GM18499 (cell line): ENCODE data around the gene MRPS18B.
"Not testable (repeated sequence)": the region's sequence is repeated elsewhere in the genome, so short reads cannot be mapped to it uniquely, and the experiment has no call there.

Source experiments
- ATAC-seq: cut with Tn5 transposase; IDR thresholded peaks from one replicate; pipeline ENCODE4 v1.9.1; 2021; ENCODE audit warnings: moderate number of reproducible peaks; ENCODE audit not compliant: insufficient read depth, unreplicated experiment

MRPS18B gene

DNA sequence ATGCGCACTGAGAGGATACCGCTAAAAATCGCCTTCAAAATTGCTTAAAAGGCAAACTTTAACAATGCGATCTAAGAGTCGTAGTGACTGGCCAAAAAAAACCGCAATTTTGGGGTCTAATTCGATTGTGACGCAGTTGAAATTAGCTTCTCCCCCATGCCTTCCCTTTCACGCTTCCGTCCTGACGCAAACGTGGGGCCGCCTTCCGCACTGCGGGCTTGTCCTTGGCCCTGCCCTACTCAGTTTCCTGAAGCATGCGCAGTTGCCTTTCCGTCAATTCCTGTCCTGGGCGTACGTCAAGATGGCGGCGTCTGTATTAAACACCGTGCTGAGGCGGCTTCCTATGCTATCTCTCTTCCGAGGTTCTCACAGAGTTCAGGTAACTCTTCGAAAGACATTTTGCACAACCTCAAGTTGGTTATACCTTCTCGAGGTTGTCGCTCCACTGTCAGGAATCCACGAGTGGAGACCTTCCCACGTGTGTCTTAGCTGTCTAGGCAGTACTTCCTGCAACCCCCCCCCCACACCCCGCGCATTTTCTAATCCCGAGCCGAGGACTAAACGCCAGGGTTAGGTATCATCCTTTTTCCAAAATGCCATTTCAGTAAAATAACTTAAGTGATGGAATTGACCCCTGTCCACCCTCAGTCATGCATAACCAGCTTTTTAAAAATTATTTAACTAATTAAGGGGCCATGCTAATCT is at the start of gene MRPS18B:
Gene MRPS18B (plus strand): TSS at position 276 of the 705 bp plus-strand sequence. CDS start 26 bp downstream, at position 302.
- ATAC-seq = peak; percentile 37

DNA sequence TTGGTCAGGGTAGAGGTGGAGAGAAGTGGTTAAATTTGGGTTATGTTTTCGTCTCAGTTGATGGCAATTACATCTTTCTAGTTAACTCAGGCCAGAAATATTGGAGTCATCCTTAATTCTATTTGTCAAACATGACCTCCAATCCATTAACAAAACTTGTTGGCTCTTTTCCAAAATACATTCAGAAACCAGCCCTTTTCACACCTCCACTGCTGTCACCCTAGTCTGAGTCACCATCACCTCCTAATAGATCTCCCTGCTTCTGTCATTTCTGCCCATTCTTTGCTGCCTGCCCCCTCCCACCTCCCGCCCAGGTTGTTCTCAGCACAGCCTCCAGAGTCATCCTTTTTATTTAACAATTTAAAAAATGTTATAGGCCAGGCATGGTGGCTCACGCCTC is 49.4 kb upstream of the MRPS18B start:
- no peak for ATAC-seq

DNA sequence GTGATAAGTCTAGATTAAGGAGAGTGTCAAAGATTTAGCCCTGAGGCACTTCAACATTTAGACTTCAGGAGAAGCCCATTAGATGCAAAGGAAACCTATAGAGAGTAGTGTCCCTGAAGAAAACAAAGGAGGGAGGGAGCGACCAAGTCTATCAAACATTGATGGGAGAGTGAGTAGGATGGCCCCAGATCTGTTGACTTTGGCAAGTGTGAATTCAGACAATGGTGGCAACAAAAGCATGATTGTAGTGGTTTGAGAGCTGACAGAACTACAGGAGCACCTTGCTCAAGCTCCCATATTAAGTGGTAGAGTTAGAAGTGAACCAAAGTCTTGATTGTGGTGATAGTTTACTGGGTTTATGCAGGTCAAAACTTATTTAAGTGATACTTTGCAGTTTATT is 47.4 kb upstream of the MRPS18B start:
- no peak for ATAC-seq

GRCh38 chr6:30570740-30571074 is 46.9 kb upstream of the MRPS18B start:
- ATAC-seq = peak; percentile 26

- ATAC-seq = peak; percentile 51
Measured at GRCh38 chr6:30571075-30571761, 46.4 kb upstream of the MRPS18B start, which contains the start of gene ABCF1. Gene ABCF1, plus strand, starts transcription at chr6:30571442. Its CDS starts 46 bp downstream, at chr6:30571488.

- ATAC-seq = no peak
Measured at GRCh38 chr6:30571762-30572082, 45.9 kb upstream of the MRPS18B start.

DNA sequence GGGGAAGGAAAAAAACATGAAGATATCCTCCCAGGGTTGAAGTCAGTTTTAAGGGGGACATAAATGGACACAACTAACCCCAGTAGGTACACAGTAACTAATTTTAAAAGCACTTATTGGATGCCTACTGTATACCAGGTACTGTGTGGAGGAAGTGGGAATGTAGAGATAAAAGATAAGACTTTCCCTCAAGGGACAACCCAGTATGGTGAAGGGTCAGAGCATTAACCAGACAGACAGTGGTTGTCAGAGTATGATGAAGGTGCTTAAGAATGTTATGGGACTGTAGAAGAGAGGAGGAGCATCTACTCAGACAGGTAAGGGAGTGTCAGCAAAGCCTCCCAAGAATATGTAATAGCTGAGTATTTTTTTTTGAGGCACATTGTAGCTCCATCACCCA is 45.5 kb upstream of the MRPS18B start:
- ATAC-seq = no peak

DNA sequence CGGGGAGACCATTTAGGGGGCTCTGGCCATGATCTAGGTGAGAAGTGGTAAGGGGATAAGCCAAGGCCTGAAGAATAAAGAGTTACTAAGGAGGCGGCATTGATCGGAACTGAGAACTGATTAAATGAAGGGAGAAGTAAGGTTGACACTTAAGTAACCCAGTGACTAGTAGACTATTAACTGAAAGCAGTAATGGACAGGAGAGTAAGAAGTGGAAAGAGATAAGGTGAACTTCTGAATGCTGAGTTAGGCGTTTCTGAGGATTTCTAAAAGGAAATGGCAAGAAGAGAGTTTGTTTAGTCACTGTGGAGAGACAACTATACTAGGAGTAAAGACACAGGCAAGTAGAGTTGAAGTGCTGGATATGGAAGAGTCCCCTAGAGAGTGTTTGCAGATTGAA is 44.5 kb upstream of the MRPS18B start:
- ATAC-seq = no peak

- no peak for ATAC-seq
Measured at GRCh38 chr6:30578051-30578450, 39.6 kb upstream of the MRPS18B start.

DNA sequence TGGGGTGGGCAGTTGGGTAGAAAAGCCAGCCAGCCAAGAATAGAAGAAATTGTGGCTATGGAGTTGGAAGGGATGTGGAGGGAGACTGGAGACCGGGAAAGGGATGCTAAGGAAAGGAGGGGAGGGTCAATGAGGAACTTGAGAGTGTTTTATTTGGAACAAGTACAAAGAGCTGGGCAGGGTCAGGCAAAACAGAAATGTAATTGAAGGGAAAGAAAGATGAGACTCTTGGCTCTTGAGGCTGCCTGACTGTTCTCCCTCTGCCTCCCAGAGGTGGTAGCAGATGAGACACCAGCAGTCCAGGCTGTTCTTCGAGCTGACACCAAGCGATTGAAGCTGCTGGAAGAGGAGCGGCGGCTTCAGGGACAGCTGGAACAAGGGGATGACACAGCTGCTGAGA is 33.7 kb upstream of the MRPS18B start:
- no peak for ATAC-seq

DNA sequence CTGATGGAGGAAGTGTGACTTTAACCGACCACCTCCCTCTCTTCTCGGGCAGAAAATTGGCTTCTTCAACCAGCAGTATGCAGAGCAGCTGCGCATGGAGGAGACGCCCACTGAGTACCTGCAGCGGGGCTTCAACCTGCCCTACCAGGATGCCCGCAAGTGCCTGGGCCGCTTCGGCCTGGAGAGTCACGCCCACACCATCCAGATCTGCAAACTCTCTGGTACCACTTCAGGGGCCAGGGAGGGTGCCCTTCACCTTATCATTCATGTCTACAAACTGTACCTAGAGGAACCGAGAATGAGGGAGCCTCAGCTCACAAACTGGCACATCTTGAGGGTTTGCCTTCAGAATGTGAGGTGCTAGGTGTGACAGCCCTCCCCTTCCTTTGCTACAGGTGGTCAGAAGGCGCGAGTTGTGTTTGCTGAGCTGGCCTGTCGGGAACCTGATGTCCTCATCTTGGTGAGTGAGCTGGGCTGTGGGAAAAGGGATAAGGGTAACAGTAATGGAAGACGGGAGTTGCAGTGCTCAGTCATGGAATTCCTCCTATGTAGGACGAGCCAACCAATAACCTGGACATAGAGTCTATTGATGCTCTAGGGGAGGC is 27.8 kb upstream of the MRPS18B start:
- ATAC-seq = no peak

GRCh38 chr6:30590509-30590908 is 27.1 kb upstream of the MRPS18B start:
- no peak for ATAC-seq

GRCh38 chr6:30591008-30591407 is 26.6 kb upstream of the MRPS18B start:
- no peak for ATAC-seq

DNA sequence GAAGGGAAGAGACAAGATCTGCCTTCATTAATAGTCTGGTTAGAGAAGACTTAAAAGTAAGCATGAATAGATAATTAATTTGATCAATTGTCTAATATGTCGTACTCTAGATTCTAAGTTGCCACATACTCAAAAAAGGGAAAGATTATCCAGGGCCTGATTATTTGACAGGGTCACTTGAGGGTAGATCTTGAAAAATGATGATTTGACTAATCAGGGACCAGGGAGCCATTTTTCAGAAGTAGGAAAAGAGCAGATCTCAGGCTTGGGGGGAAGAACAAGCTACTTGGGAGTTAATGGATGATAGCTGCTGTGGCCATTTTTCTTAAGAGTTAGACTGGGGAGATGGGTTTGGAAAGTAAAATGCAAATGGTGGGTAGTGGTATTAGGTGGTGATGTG is 25.4 kb upstream of the MRPS18B start:
- no peak for ATAC-seq

DNA sequence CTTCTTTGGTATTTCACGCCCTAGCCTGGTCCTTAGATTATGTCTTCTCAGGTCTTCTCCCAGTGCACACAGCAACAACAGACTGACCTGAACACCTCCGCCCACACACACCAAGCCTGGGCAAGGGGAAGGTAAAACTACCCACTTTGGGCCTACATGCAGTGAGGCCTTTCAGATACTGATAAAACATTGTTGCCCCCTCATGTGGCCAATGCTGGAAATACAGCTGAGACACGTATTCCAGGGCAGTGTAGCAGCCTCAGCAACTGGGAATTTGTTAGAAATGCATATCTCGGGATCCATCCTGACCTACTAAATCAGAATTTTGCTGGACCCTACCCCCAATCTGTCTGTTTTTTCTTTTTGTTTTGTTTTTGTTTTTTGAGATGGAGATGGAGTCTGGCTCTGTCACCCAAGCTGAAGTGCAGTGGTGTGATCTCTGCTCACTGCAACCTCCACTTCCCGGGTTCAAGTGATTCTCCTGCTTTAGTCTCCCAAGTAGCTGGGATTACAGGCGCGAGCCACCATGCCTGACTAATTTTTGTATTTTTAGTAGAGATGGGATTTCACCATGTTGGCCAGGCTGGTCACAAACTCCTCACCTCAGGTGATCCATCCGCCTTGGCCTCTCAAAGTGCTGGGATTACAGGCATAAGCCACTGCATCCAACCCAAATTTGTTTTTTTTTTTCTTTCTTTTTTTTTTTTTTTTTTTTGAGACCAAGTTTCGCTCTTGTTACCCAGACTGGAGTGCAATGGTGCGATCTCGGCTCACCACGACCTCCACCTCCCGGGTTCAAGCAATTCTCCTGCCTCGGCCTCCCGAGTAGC is 20.1 kb upstream of the MRPS18B start:
- not testable (repeated sequence) for ATAC-seq

- ATAC-seq = no peak
Measured at GRCh38 chr6:30598912-30599624, 18.6 kb upstream of the MRPS18B start.

- no peak for ATAC-seq
Measured at GRCh38 chr6:30599625-30600324, 17.9 kb upstream of the MRPS18B start.

DNA sequence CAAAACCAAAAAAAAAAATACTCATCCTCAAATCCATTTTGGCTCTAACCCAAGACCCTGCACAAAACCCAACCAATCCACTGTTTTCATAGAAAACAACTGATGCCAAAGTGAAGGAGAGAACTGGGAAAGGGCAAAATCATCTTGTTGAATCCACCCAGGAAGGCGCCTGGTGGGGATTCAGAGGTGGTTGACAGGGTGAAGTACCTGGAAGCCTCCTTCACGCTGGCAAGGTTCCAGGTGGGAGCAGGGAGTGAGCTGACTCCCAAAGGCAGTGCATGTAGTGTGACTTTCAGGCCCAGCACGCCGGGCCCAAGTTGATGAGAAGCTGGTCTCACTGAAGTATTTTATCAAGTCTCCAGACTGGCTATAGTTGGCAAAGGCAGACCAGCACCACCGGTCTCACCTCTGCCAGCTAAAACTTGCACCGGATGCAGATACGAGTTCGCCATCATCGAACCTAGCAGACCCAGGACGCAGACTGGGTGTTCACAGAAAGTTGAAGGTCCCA is 17.1 kb upstream of the MRPS18B start:
- no peak for ATAC-seq

GRCh38 chr6:30601436-30601814 is 16.2 kb upstream of the MRPS18B start:
- no peak for ATAC-seq
